CD4-positive, alpha-beta T cell (primary cell): ENCODE results near the gene HTR4. TPM values are rescaled to one million over a fixed set of nuclear protein-coding genes. Genes with fewer than 3 reads are reported as not detected.

Experiments
- ATAC-seq: fragments of 200-7000 bp; cut with Tn5 transposase; one replicate; pipeline ENCODE4 v1.10.0; 2022; ENCODE audit warnings: mild to moderate bottlenecking; ENCODE audit not compliant: poor library complexity
- CTCF ChIA-PET: fragments of 350-600 bp; sonication (Branson Sonifier 250); formaldehyde crosslinking; loops from one replicate; lab custom pipeline; 2021; ENCODE audit warnings: antibody characterized with exemption, inconsistent platforms; lab: Charles Lee
- POLR2A ChIA-PET: fragments of 350-600 bp; sonication (Branson Sonifier 250); formaldehyde crosslinking; loops from one replicate; lab custom pipeline; 2021; ENCODE audit warnings: antibody characterized with exemption, inconsistent platforms; lab: Charles Lee
- DNase-seq, 14 experiments: peaks; one replicate each; pipeline ENCODE4 v3.0.0-alpha.2; 2013 to 2020; ENCODE audit warnings: mixed read lengths in 2 of 14
- H3K27ac ChIP-seq, 2 donors: one replicate each; pipeline versions ENCODE4 v1.5.1 to v1.7.0; 2013; ENCODE audit warnings: low read length in 2 of 2, low read depth in 1 of 2, mild to moderate bottlenecking in 1 of 2
- H3K27me3 ChIP-seq, 2 experiments: 1 replicate in 1 of 2; 2 replicates in 1 of 2; pipeline versions ENCODE4 v1.6.1 to v1.7.0; 2013; ENCODE audit warnings: low read length in 2 of 2, control low read depth in 1 of 2, mild to moderate bottlenecking in 1 of 2, moderate library complexity in 1 of 2; ENCODE audit not compliant: insufficient read depth in 2 of 2, control insufficient read depth in 1 of 2
- H3K36me3 ChIP-seq: one replicate; pipeline ENCODE4 v1.6.1; 2013; ENCODE audit warnings: low read length, control low read depth; ENCODE audit not compliant: insufficient read depth
- H3K4me1 ChIP-seq: one replicate; pipeline ENCODE4 v1.6.1; 2013; ENCODE audit warnings: low read length, control low read depth; ENCODE audit not compliant: insufficient read depth
- H3K4me3 ChIP-seq: one replicate; pipeline ENCODE4 v1.5.1; 2013; ENCODE audit warnings: mild to moderate bottlenecking, low read length, moderate library complexity
- H3K9me3 ChIP-seq, 2 experiments: 1 replicate in 1 of 2; 2 replicates in 1 of 2; pipeline versions ENCODE4 v1.6.1 to v1.7.0; 2013; ENCODE audit warnings: low read length in 2 of 2, mild to moderate bottlenecking in 2 of 2, control low read depth in 1 of 2, moderate library complexity in 1 of 2; ENCODE audit not compliant: control insufficient read depth in 1 of 2, insufficient read depth in 1 of 2
- H3K27ac Mint-ChIP-seq: one replicate; pipeline ENCODE4 v1.8.0; 2020; ENCODE audit warnings: mixed read lengths
- H3K27me3 Mint-ChIP-seq: one replicate; pipeline ENCODE4 v1.8.0; 2021; ENCODE audit warnings: mixed read lengths
- H3K36me3 Mint-ChIP-seq: one replicate; pipeline ENCODE4 v1.8.0; 2021; ENCODE audit warnings: low read depth, mixed read lengths
- H3K4me1 Mint-ChIP-seq: one replicate; pipeline ENCODE4 v1.8.0; 2021; ENCODE audit warnings: low read depth, mixed read lengths
- H3K4me3 Mint-ChIP-seq: one replicate; pipeline ENCODE4 v1.8.0; 2020; ENCODE audit warnings: mild to moderate bottlenecking, mixed read lengths
- H3K9me3 Mint-ChIP-seq: one replicate; pipeline ENCODE4 v1.8.0; 2020; ENCODE audit warnings: mixed read lengths
- CTCF ChIP-seq: fragments of 200-600 bp; IDR thresholded peaks from one replicate; pipeline ENCODE4 v1.8.0; 2022; ENCODE audit warnings: antibody characterized with exemption, mild to moderate bottlenecking
- intact Hi-C, 2 experiments: fragments of 100-400 bp; cut with DNase I in 1 of 2; cut with micrococcal nuclease in 1 of 2; formaldehyde crosslinking; loops; one replicate each; pipeline versions ENCODE4 v1.15.1 to v1.9.0; 2023 to 2025; cut with DNase I, micrococcal nuclease
- total RNA-seq, 174 experiments: library from RNA in 2 of 174; stranded (reverse) in 2 of 174; gene quantifications; one replicate each; pipeline ENCODE4 v1.2.3 and lab custom pipeline; 2021 to 2026

Gene HTR4
- total RNA-seq, 2 experiments from 2014 or later = not detected

GRCh38 chr5:148556835-148557234 is 97.5 kb downstream of the HTR4 start:
- Histone ChIP-seq H3K4me1 (no peaks in the 10 kb centered on the region), H3K9me3 (no peaks in the 10 kb centered on the region), H3K36me3 (no peaks in the 10 kb centered on the region), H3K27me3 (no peaks in the 10 kb centered on the region), H3K4me3 (no peak overlapping the region), H3K27ac (no peak overlapping the region)
- no peak overlapping the region for H3K4me3 Mint-ChIP-seq
- TF ChIP-seq CTCF = no peak
- no peaks in the 10 kb centered on the region for H3K36me3 Mint-ChIP-seq
- ChIA-PET POLR2A (no interaction called here), CTCF (no interaction called here)
- H3K27me3 Mint-ChIP-seq = no peaks in the 10 kb centered on the region
- DNase-seq (no peak), ATAC-seq (no peak)
- H3K9me3 Mint-ChIP-seq = no peaks in the 10 kb centered on the region
- H3K4me1 Mint-ChIP-seq = no peaks in the 10 kb centered on the region
- intact Hi-C loops = no loop called here
- H3K27ac Mint-ChIP-seq = no peak overlapping the region

DNA sequence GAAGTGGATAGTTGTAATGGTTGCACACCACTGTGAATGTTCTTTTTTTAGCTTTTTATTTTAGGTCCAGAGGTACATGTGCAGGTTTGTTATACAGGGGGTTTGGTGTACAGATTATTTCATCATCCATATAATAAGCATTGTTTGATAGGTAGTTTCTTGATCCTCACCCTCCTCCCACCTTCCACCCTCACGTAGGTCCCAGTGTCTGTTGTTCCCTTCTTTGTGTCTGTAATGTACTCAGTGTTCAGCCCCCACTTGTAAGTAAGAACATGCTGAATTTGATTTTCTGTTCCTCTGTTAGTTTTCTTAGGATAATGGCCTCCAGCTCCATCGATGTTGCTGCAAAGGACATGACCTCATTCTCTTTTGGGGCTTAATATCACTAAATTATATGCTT is 99.7 kb downstream of the HTR4 start:
- Mint-ChIP-seq H3K9me3 (no peaks in the 10 kb centered on the region), H3K36me3 (no peaks in the 10 kb centered on the region), H3K4me1 (no peaks in the 10 kb centered on the region), H3K4me3 (no peak overlapping the region), H3K27me3 (no peaks in the 10 kb centered on the region), H3K27ac (no peak overlapping the region)
- Histone ChIP-seq H3K27ac (no peak overlapping the region), H3K4me1 (no peaks in the 10 kb centered on the region), H3K36me3 (no peaks in the 10 kb centered on the region), H3K27me3 (no peaks in the 10 kb centered on the region), H3K4me3 (no peak overlapping the region), H3K9me3 (no peaks in the 10 kb centered on the region)
- POLR2A ChIA-PET = no interaction called here
- CTCF ChIA-PET = no interaction called here
- intact Hi-C loops = no loop called here
- no peak for DNase-seq
- ATAC-seq = no peak
- TF ChIP-seq CTCF = no peak

DNA sequence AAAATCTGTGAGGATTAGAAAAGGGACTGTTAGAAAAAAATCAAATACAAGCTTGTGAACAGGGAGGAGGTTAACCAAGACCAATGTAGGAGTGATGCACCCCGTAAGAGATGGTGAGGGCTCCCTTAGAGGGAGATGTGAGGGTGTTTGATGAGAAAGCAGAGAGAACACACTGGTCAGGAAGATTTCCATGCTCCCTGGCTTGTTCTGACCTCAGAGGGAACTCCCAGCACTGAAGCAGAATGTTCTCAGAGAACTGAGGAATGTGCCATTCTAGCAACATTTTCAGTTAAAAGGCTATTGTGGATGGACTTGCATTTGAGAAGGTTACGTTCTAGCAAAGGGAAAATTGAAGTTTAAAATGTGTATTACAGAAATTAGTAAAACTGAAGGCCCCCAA is 110.6 kb downstream of the HTR4 start:
- Histone ChIP-seq H3K4me3 (no peak overlapping the region), H3K9me3 (peaks cover 0 to 5% of the 10 kb centered on the region in 2 experiments), H3K27ac (no peak overlapping the region), H3K27me3 (no peaks in the 10 kb centered on the region), H3K4me1 (no peaks in the 10 kb centered on the region), H3K36me3 (no peaks in the 10 kb centered on the region)
- H3K9me3 Mint-ChIP-seq = peaks cover 2% of the 10 kb centered on the region
- intact Hi-C loops = no loop called here
- H3K4me3 Mint-ChIP-seq = no peak overlapping the region
- ChIA-PET CTCF (no interaction called here), POLR2A (no interaction called here)
- DNase-seq (no peak), ATAC-seq (no peak)
- no peak for TF ChIP-seq CTCF
- no peaks in the 10 kb centered on the region for H3K27me3 Mint-ChIP-seq
- H3K36me3 Mint-ChIP-seq = no peaks in the 10 kb centered on the region
- H3K4me1 Mint-ChIP-seq = no peaks in the 10 kb centered on the region
- no peak overlapping the region for H3K27ac Mint-ChIP-seq
